Measurements from ENCODE around the gene TMEM222.

Gene TMEM222

GRCh38 chr1:27348861-27349783 lies 27.2 kb downstream of the TMEM222 start:
- no peak overlapping the region for H3K9ac ChIP-seq (ENCODE audit: low read depth, low read length)
- no peak overlapping the region for H3K4me3 ChIP-seq (ENCODE audit: low read depth in 1 of 2, low read length in 2 of 2)
- H3K27me3 ChIP-seq (ENCODE audit: insufficient read depth, low read length, poor library complexity), result no peaks in the 10 kb centered on the region
- H3K4me2 ChIP-seq (ENCODE audit: insufficient read depth, low read length), result no peak overlapping the region
- no peaks in the 10 kb centered on the region for H3K4me1 ChIP-seq (ENCODE audit: insufficient read depth, low read length)
- H3K79me2 ChIP-seq (ENCODE audit: insufficient read depth, low read length), result no peaks in the 10 kb centered on the region
- ATAC-seq (ENCODE audit: insufficient read depth, low read depth) (no peak), DNase-seq (no peak)
- no peaks in the 10 kb centered on the region for H4K20me1 ChIP-seq (ENCODE audit: insufficient read depth, low read length)
- H3K36me3 ChIP-seq (ENCODE audit: insufficient read depth, low read length), result no peaks in the 10 kb centered on the region
- no peak overlapping the region for H3K27ac ChIP-seq (ENCODE audit: low read length)
- H3K9me3 ChIP-seq (ENCODE audit: insufficient read depth, low read length, severe bottlenecking), result no peaks in the 10 kb centered on the region
- TF ChIP-seq CTCF (IDR thresholded peaks at IDR 0.05; ENCODE audit: borderline replicate concordance, extremely low read depth, low read length, poor library complexity, severe bottlenecking), result no peak
- TF ChIP-seq EZH2 (IDR thresholded peaks at IDR 0.05; ENCODE audit: borderline replicate concordance, low read depth, low read length, severe bottlenecking), result no peak
- no peak overlapping the region for H2AFZ ChIP-seq (ENCODE audit: low read depth, low read length)

- no peaks in the 10 kb centered on the region for H3K4me1 ChIP-seq (ENCODE audit: insufficient read depth, low read length)
- H3K4me2 ChIP-seq (ENCODE audit: insufficient read depth, low read length), result no peak overlapping the region
- no peak for ATAC-seq (ENCODE audit: insufficient read depth, low read depth)
- H3K36me3 ChIP-seq (ENCODE audit: insufficient read depth, low read length), result no peaks in the 10 kb centered on the region
- TF ChIP-seq CTCF (IDR thresholded peaks at IDR 0.05; ENCODE audit: borderline replicate concordance, extremely low read depth, low read length, poor library complexity, severe bottlenecking) (no peak), EZH2 (IDR thresholded peaks at IDR 0.05; ENCODE audit: borderline replicate concordance, low read depth, low read length, severe bottlenecking) (no peak)
- H3K27ac ChIP-seq (ENCODE audit: low read length), result no peak overlapping the region
- DNase-seq, result no peak
- H3K27me3 ChIP-seq (ENCODE audit: insufficient read depth, low read length, poor library complexity), result no peaks in the 10 kb centered on the region
- no peak overlapping the region for H3K4me3 ChIP-seq (ENCODE audit: low read depth in 1 of 2, low read length in 2 of 2)
- H4K20me1 ChIP-seq (ENCODE audit: insufficient read depth, low read length), result no peaks in the 10 kb centered on the region
- H3K9ac ChIP-seq (ENCODE audit: low read depth, low read length), result no peak overlapping the region
- no peaks in the 10 kb centered on the region for H3K79me2 ChIP-seq (ENCODE audit: insufficient read depth, low read length)
- no peak overlapping the region for H2AFZ ChIP-seq (ENCODE audit: low read depth, low read length)
- H3K9me3 ChIP-seq (ENCODE audit: insufficient read depth, low read length, severe bottlenecking), result no peaks in the 10 kb centered on the region
Observed at GRCh38 chr1:27349784-27350662, 28.1 kb downstream of the TMEM222 start.

GRCh38 chr1:27350663-27351540 lies 28.9 kb downstream of the TMEM222 start:
- H3K4me2 ChIP-seq (ENCODE audit: insufficient read depth, low read length), result no peak overlapping the region
- no peaks in the 10 kb centered on the region for H3K4me1 ChIP-seq (ENCODE audit: insufficient read depth, low read length)
- no peak for ATAC-seq (ENCODE audit: insufficient read depth, low read depth)
- no peaks in the 10 kb centered on the region for H3K27me3 ChIP-seq (ENCODE audit: insufficient read depth, low read length, poor library complexity)
- no peaks in the 10 kb centered on the region for H3K36me3 ChIP-seq (ENCODE audit: insufficient read depth, low read length)
- TF ChIP-seq CTCF (IDR thresholded peaks at IDR 0.05; ENCODE audit: borderline replicate concordance, extremely low read depth, low read length, poor library complexity, severe bottlenecking), result no peak
- no peak for TF ChIP-seq EZH2 (IDR thresholded peaks at IDR 0.05; ENCODE audit: borderline replicate concordance, low read depth, low read length, severe bottlenecking)
- no peak overlapping the region for H3K27ac ChIP-seq (ENCODE audit: low read length)
- no peak overlapping the region for H3K9ac ChIP-seq (ENCODE audit: low read depth, low read length)
- no peaks in the 10 kb centered on the region for H4K20me1 ChIP-seq (ENCODE audit: insufficient read depth, low read length)
- no peak overlapping the region for H3K4me3 ChIP-seq (ENCODE audit: low read depth in 1 of 2, low read length in 2 of 2)
- H2AFZ ChIP-seq (ENCODE audit: low read depth, low read length), result no peak overlapping the region
- no peak for DNase-seq
- no peaks in the 10 kb centered on the region for H3K9me3 ChIP-seq (ENCODE audit: insufficient read depth, low read length, severe bottlenecking)
- H3K79me2 ChIP-seq (ENCODE audit: insufficient read depth, low read length), result no peaks in the 10 kb centered on the region
